ENCODE results near the gene SCART1.
"Not testable (repeated sequence)": the region's sequence is repeated elsewhere in the genome, so short reads cannot be mapped to it uniquely, and the experiment has no call there.

Gene SCART1

DNA sequence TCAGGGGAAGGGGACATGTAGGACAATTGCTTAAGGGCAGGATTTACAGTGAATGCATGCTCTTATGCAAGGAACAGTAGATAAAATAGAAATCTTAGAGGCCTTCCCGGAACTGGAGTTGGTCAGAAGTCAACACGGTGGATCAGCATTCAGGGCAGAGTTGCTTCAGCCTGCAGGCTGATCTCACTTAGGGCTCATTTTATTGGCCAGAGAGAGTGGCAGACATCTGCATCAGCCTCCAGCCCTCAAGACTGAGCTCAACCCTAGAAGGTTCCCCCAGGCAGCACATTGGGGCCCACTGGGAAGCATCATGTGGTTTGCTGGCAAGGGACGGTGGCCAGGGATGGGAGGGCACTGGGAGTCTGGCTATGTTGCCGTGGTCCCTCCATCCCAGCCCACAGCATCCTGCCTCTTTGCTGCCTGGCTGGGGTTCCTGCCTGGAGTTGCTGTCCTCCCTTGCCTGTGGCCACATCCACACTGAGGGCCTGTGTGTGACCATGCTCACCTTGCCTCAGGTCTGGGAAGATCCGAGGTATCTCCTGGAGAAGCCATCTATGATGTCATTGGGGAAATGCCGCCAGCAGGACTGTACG, 13.0 kb downstream of the SCART1 start:
- DNase-seq (ENCODE audit: low spot score), result no peak
- TF ChIP-seq, protein P1, sequence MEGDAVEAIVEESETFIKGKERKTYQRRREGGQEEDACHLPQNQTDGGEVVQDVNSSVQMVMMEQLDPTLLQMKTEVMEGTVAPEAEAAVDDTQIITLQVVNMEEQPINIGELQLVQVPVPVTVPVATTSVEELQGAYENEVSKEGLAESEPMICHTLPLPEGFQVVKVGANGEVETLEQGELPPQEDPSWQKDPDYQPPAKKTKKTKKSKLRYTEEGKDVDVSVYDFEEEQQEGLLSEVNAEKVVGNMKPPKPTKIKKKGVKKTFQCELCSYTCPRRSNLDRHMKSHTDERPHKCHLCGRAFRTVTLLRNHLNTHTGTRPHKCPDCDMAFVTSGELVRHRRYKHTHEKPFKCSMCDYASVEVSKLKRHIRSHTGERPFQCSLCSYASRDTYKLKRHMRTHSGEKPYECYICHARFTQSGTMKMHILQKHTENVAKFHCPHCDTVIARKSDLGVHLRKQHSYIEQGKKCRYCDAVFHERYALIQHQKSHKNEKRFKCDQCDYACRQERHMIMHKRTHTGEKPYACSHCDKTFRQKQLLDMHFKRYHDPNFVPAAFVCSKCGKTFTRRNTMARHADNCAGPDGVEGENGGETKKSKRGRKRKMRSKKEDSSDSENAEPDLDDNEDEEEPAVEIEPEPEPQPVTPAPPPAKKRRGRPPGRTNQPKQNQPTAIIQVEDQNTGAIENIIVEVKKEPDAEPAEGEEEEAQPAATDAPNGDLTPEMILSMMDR (IDR thresholded peaks at IDR 0.05; ENCODE audit: extremely low read depth, missing control alignments), result no peak

DNA sequence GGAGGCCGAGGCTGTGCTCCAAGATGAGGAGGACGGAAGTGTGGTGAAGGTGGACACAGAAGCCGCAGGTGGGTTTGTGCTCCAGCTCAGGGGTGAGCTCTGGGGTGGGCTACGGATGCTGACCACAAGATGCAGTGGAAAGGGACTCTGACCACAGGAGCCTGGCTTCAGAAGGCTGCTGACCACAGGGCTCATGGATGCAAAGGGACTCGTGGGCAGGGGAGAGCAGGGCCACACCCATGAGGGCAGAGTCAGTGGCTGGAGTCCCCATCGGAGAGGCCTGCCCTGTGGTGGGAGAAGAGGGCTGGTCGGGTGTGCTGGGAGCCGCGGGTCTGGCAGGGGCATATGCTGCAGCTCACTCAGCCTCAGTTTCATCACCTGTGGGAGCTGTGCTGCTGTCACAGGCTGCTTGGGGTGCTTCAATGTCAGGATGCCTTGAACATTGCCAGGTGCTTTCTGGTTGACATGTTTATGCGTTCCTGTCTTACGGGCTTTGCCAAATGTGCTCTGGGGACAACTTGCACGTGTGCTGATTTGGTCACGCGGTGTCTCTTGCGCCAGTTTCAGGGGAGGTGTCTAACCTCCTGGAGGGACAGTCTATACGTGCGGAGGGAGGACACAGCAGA, 13.7 kb downstream of the SCART1 start:
- no peak for DNase-seq (ENCODE audit: low spot score)
- TF ChIP-seq, protein P1 (IDR thresholded peaks at IDR 0.05; ENCODE audit: extremely low read depth, missing control alignments), result no peak

DNA sequence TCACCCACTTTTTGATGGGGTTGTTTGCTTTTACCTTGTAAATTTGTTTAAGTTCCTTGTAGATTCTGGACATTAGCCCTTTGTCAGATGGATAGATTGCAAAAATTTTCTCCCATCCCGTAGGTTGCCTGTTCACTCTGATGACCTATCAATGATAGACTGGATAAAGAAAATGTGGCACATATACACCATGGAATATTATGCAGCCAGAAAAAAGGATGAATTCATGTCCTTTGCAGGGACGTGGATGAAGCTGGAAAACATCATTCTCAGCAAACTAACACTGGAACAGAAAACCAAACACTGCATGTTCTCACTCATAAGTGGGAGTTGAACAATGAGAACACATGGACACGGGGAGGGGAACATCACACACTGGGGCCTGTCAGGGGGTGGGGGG, 15.5 kb downstream of the SCART1 start:
- not testable (repeated sequence) for DNase-seq (ENCODE audit: low spot score)

DNA sequence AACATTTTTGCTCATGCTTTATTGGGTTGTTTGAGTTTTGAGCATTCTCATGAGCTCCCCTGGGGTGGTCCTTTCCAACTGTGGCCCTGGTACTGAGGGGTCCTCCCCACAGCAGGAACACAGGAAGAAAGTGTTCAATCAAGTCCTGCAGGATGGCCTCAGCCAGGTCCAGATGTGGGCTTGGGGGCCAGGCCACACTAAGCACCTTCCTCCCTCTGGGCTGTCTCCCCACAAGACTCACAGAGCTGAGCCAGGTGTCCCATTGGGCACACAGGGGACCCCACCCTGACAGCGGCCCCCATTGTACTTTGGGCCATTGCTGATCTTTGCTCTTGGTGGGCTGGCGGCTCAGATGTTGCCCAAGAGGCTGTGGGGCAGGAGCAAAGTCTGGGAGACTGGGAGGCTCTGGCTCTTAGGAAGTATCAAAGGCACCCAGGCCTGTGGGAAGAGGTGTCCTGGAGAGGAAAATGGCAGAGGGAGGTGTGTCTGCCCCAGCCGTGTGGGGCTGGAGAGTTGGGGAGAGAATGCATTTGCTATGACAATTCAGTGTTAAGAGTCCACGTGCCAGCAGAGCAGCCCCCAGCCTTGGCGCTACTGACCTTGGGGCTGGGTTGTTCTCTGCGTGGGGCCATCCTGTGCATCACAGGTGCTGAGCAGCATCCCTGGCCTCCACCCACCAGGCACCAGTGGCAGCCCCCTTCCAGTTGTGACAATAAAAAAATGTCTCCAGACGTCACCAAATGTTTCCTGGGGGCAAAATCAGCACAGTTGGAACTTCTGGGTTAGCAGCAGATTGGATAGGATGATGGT, 17.8 kb downstream of the SCART1 start:
- no peak for DNase-seq (ENCODE audit: low spot score)
- TF ChIP-seq, protein P1 (IDR thresholded peaks at IDR 0.05; ENCODE audit: extremely low read depth, missing control alignments), result no peak

DNA sequence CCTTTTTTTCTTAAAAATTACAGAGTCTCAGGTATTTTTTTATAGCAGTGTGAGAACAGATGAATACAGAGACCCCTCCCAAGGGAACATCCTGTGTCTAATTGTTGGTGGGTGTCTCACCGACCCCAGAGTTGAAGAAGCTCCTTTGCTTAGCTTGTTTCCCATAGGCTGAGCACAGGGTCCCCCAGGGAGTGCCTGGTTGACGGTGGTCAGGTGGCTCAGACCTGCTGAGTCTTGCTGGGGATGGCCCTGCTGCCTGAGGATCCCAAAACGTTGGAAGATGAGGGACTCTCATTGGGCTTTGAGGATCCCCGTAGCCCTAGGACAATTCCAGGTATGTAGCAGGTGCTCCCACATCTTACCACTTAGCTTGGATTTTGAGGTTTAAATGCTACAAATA, 19.5 kb downstream of the SCART1 start:
- no peak for DNase-seq (ENCODE audit: low spot score)
- TF ChIP-seq, protein P1 (IDR thresholded peaks at IDR 0.05; ENCODE audit: extremely low read depth, missing control alignments), result no peak

DNA sequence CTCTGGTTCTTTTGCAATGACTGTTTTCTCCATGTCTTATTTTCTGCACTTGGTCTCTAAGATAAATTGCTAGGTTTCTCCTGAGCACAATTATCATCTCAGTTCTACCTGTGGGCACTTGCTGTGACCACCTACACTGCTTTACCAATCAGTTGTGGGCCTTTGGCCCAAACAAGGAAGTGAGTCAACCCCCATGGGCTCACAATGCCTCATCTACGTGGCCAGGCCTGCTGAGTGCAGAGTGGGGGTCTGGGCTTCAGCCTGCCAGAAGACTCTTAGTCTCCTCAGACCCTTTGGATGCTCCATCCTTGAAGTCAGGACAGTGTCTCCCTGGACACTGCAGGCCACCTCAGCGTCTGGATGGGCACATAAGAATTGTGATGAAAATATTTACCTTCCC, 20.3 kb downstream of the SCART1 start:
- TF ChIP-seq, protein P1 (IDR thresholded peaks at IDR 0.05; ENCODE audit: extremely low read depth, missing control alignments), result no peak
- peak; percentile 12 for DNase-seq (ENCODE audit: low spot score)

DNA sequence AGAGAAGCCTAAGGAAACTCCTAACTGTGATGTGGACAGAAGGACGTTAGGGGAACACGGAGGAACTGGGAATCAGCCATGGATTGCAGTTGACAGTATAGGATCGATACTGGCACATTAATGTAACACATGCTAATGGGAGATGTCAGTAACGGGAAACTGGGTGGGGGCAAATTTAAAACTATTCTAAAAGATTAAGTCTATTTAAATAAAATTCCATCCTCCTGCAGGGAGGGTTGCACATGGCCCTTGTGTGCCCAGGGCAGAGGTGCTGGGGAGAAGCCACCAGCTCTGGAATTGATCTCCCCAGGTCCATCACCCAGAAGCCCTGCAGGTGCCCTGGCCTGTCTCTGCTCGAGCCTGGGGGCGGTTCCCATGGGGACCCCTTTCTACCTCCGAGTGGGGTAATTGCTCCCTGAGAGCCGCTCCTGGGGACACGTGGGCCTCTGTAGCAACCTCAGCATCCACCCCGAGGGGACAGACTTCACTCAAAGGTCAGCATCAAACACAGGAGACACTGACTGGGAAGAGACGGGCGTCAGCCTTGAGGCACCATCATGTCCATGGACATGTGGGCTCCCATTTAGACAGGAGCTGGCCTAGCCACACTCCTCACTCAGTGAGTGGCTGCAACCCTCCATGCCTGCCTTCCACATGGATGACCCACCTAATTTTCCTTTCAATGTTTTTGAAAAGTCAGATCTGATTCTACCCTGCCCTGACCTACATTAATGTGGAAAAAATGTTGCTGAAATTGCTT, 21.1 kb downstream of the SCART1 start:
- no peak for DNase-seq (ENCODE audit: low spot score)
- TF ChIP-seq, protein P1 (IDR thresholded peaks at IDR 0.05; ENCODE audit: extremely low read depth, missing control alignments), result no peak
